ENCODE results near the gene ELMO1.

ELMO1 gene

DNA sequence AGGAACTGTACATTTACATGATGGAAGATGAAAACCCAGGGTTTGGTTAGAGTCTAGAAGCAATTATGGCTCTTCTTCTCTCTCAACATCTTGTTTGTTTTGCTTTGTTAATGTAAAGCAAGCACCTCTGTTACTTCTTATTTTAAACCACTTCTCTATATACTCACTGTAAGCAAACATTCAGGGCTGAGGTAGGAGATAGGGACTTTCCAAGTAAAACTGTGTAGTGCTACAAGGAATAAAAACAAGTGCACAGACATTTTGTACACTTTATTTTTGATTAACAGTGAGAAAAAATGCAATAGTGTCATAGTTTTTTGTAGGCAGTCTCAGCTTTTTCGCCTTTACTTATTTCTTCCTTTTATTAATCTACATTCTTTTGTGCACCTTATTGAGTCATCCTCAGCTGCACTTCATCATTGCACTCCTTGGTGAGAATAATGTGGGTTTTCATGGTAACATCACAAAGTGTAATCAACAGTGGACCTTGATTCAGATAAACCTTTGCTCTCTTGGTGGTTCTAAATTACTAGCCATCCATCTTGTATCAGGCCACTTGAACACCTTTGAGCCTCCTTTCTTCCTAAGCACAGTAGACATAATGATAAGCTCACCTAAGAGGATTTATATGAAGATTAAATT lies 52.9 kb downstream of the ELMO1 start:
- no peak overlapping the region for H3K4me3 ChIP-seq (ENCODE audit: low read depth, low read length)
- no peak for TF ChIP-seq MAX (IDR thresholded peaks at IDR 0.05; ENCODE audit: low read depth, low read length)
- TF ChIP-seq POLR2A (IDR thresholded peaks at IDR 0.05; ENCODE audit: extremely low read depth, insufficient read length): no peak
- TF ChIP-seq, protein P1, sequence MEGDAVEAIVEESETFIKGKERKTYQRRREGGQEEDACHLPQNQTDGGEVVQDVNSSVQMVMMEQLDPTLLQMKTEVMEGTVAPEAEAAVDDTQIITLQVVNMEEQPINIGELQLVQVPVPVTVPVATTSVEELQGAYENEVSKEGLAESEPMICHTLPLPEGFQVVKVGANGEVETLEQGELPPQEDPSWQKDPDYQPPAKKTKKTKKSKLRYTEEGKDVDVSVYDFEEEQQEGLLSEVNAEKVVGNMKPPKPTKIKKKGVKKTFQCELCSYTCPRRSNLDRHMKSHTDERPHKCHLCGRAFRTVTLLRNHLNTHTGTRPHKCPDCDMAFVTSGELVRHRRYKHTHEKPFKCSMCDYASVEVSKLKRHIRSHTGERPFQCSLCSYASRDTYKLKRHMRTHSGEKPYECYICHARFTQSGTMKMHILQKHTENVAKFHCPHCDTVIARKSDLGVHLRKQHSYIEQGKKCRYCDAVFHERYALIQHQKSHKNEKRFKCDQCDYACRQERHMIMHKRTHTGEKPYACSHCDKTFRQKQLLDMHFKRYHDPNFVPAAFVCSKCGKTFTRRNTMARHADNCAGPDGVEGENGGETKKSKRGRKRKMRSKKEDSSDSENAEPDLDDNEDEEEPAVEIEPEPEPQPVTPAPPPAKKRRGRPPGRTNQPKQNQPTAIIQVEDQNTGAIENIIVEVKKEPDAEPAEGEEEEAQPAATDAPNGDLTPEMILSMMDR (IDR thresholded peaks at IDR 0.05; ENCODE audit: low read depth, low read length): no peak
- TF ChIP-seq MYC (IDR thresholded peaks at IDR 0.05; ENCODE audit: low read depth, low read length): no peak
- DNase-seq (ENCODE audit: low read depth): no peak

DNA sequence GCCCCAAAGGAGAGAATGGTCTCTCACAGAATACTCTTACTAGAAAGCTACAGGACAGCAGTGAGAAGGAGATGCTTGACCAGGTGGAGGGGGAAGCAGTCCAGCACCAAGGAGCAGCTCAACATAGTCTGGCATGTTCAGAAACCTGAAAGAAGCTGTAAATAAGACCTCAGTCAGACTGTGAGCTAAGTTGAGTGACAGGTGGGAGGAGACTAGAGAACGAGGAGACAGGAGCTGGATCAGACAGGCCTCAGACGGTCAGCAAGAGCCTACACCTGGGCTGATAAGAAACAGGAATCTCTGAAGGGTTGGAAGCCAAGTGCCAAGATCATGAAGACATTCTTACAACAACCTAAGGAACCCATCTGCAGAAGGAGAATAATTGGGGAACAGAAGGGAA lies 54.5 kb downstream of the ELMO1 start:
- no peak overlapping the region for H3K4me3 ChIP-seq (ENCODE audit: low read depth, low read length)
- no peak for DNase-seq (ENCODE audit: low read depth)
- no peak for TF ChIP-seq MAX (IDR thresholded peaks at IDR 0.05; ENCODE audit: low read depth, low read length)
- TF ChIP-seq, protein P1 (IDR thresholded peaks at IDR 0.05; ENCODE audit: low read depth, low read length): no peak
- no peak for TF ChIP-seq MYC (IDR thresholded peaks at IDR 0.05; ENCODE audit: low read depth, low read length)
- no peak for TF ChIP-seq POLR2A (IDR thresholded peaks at IDR 0.05; ENCODE audit: extremely low read depth, insufficient read length)

- DNase-seq (ENCODE audit: low read depth): no peak
- H3K4me3 ChIP-seq (ENCODE audit: low read depth, low read length): no peak overlapping the region
- TF ChIP-seq MAX (IDR thresholded peaks at IDR 0.05; ENCODE audit: low read depth, low read length) (no peak), POLR2A (IDR thresholded peaks at IDR 0.05; ENCODE audit: extremely low read depth, insufficient read length) (no peak), MYC (IDR thresholded peaks at IDR 0.05; ENCODE audit: low read depth, low read length) (no peak)
- TF ChIP-seq, protein P1 (IDR thresholded peaks at IDR 0.05; ENCODE audit: low read depth, low read length): no peak
Measured at GRCh38 chr7:37393476-37393875, 55.2 kb downstream of the ELMO1 start.

DNA sequence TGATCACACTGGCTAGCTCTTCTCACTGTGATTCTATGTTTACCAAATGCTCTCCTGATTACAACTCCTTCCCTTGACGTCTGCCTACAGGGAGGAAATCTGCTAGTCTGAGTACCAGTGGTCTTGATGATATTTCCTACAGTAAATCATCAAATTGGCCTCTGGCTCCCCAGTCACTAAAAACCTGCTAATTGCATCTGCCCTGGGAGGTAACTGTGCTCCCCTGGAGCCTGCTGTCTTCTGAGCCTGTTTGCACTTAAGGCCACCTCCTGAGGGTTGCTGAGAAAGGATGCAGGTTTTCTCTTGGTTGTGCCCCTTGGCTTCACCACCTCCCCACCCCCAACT lies 56.0 kb downstream of the ELMO1 start:
- no peak for DNase-seq (ENCODE audit: low read depth)
- no peak for TF ChIP-seq MYC (IDR thresholded peaks at IDR 0.05; ENCODE audit: low read depth, low read length)
- no peak overlapping the region for H3K4me3 ChIP-seq (ENCODE audit: low read depth, low read length)

DNA sequence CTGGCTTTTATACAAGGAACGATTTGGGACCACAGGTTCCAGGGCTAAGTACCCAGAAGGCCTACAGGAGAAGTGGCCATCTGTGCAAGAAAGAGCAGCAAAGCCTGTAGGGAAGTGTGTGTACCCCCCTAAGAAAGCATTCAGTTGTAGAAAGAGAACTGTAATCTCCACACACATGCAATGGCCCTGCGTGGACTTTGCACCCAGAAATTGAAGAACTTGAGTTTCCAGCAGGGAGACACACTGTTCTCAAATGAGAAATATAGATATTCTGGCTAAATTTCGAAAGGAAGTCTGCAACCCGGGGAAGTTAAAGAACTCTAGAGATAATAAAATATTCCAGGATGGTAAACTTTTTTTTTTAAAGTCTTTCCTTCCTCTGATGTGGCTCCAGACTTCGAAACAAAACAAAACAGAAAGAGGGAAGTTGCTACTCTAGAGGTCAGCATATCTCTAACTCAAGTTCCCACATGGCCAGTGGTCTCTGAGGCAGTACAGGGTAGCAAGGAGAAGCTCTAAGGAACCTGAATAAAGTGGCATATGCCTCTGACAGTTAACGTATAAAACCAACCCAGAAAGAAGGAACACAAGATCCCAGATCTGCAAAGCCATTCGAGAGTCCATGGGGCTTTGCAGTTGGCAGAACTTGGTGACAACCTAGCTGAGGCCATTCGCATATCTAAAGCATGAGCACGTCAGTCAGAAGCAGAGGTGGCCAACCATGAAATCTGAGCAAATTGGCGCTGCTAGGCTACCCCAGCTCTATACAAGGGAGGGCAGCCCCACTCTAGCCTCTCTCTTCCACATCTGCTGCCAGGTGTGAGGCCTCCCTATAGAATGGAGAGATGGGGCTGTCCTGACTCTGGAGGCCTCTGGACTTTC lies 56.6 kb downstream of the ELMO1 start:
- no peak overlapping the region for H3K4me3 ChIP-seq (ENCODE audit: low read depth, low read length)
- peak; percentile 57 for DNase-seq (ENCODE audit: low read depth)
- peak; percentile 43 for TF ChIP-seq MYC (IDR thresholded peaks at IDR 0.05; ENCODE audit: low read depth, low read length)
- TF ChIP-seq, protein P1 (IDR thresholded peaks at IDR 0.05; ENCODE audit: low read depth, low read length): no peak
- peak; percentile 66 for TF ChIP-seq MAX (IDR thresholded peaks at IDR 0.05; ENCODE audit: low read depth, low read length)
- TF ChIP-seq POLR2A (IDR thresholded peaks at IDR 0.05; ENCODE audit: extremely low read depth, insufficient read length): no peak

GRCh38 chr7:37390114-37390513 lies 58.5 kb downstream of the ELMO1 start:
- no peak for TF ChIP-seq MAX (IDR thresholded peaks at IDR 0.05; ENCODE audit: low read depth, low read length)
- TF ChIP-seq POLR2A (IDR thresholded peaks at IDR 0.05; ENCODE audit: extremely low read depth, insufficient read length): no peak
- TF ChIP-seq, protein P1 (IDR thresholded peaks at IDR 0.05; ENCODE audit: low read depth, low read length): no peak
- TF ChIP-seq MYC (IDR thresholded peaks at IDR 0.05; ENCODE audit: low read depth, low read length): no peak
- DNase-seq (ENCODE audit: low read depth): peak; percentile 44
- no peak overlapping the region for H3K4me3 ChIP-seq (ENCODE audit: low read depth, low read length)

All from NB4 (cell line).